Mesendoderm (in vitro differentiated cells): ENCODE results near the gene RASA1. TPM values are rescaled to one million over a fixed set of nuclear protein-coding genes. Genes with fewer than 3 reads are reported as not detected.

ENCODE experiments used
- DNase-seq: peaks from one replicate; pipeline ENCODE4 v3.0.0; 2013
- H2AK5ac ChIP-seq: 2 replicates; pipeline ENCODE4 v1.6.1; 2013; ENCODE audit warnings: low read length, inconsistent platforms
- H2BK120ac ChIP-seq: 2 replicates; pipeline ENCODE4 v1.6.1; 2013; ENCODE audit warnings: low read depth, mild to moderate bottlenecking, low read length, moderate library complexity, mixed read lengths
- H2BK15ac ChIP-seq: replicated peaks from 2 replicates; pipeline ENCODE4 v1.6.1; 2013; ENCODE audit warnings: low read depth, mild to moderate bottlenecking, moderate library complexity
- H2BK5ac ChIP-seq: 2 replicates; pipeline ENCODE4 v1.6.1; 2013; ENCODE audit warnings: low read length, inconsistent platforms
- H3K18ac ChIP-seq: 2 replicates; pipeline ENCODE4 v1.6.1; 2013; ENCODE audit warnings: mild to moderate bottlenecking, low read length, mixed read lengths
- H3K23ac ChIP-seq: one replicate; pipeline ENCODE4 v1.6.1; 2013; ENCODE audit warnings: low read length
- H3K27ac ChIP-seq: 2 replicates; pipeline ENCODE4 v1.5.1; 2013; ENCODE audit warnings: low read depth, mild to moderate bottlenecking, inconsistent platforms, low read length, moderate library complexity
- H3K27me3 ChIP-seq: 2 replicates; pipeline ENCODE4 v1.6.1; 2013; ENCODE audit warnings: low read length, control low read depth, mild to moderate bottlenecking, inconsistent platforms; ENCODE audit not compliant: insufficient read depth, poor library complexity
- H3K36me3 ChIP-seq: 2 replicates; pipeline ENCODE4 v1.6.1; 2013; ENCODE audit warnings: low read length, inconsistent platforms; ENCODE audit not compliant: control insufficient read depth, insufficient read depth
- H3K4ac ChIP-seq: one replicate; pipeline ENCODE4 v1.6.1; 2013; ENCODE audit warnings: low read depth, mild to moderate bottlenecking, low read length, moderate library complexity
- H3K4me1 ChIP-seq: 2 replicates; pipeline ENCODE4 v1.6.1; 2013; ENCODE audit warnings: low read depth, low read length, inconsistent platforms; ENCODE audit not compliant: control insufficient read depth
- H3K4me2 ChIP-seq: 2 replicates; pipeline ENCODE4 v1.6.1; 2013; ENCODE audit warnings: low read length
- H3K4me3 ChIP-seq: 2 replicates; pipeline ENCODE4 v1.5.1; 2013; ENCODE audit warnings: mild to moderate bottlenecking, low read length
- H3K56ac ChIP-seq: one replicate; pipeline ENCODE4 v1.6.1; 2013; ENCODE audit warnings: low read length
- H3K79me1 ChIP-seq: 2 replicates; pipeline ENCODE4 v1.6.1; 2013; ENCODE audit warnings: low read length, inconsistent platforms
- H3K79me2 ChIP-seq: 2 replicates; pipeline ENCODE4 v1.6.1; 2013; ENCODE audit warnings: mild to moderate bottlenecking, low read length; ENCODE audit not compliant: control insufficient read depth, insufficient read depth
- H3K9ac ChIP-seq: 2 replicates; pipeline ENCODE4 v1.6.1; 2013; ENCODE audit warnings: low read length, inconsistent platforms
- H4K5ac ChIP-seq: one replicate; pipeline ENCODE4 v1.6.1; 2013; ENCODE audit warnings: low read length
- H4K8ac ChIP-seq: one replicate; pipeline ENCODE4 v1.6.1; 2013; ENCODE audit warnings: low read depth, mild to moderate bottlenecking, control low read depth, low read length, moderate library complexity
- whole genome bisulfite sequencing: extraction: QIAGEN DNeasy Blood & Tissue Kit; methylation state at CpG from one replicate; pipeline ENCODE4 v1.1.7; 2013; ENCODE audit warnings: low lambda C conversion rate, missing lambda C conversion rate; ENCODE audit not compliant: insufficient coverage; ENCODE audit errors: extremely low coverage; 5-methylcytosine and 5-hydroxymethylcytosine counted together
- small RNA-seq: library from polyadenylated mRNA; stranded (forward); fragments of <200 nt; extraction: miRNeasy Mini kit (QIAGEN cat#:217004); gene quantifications from one replicate; pipeline ENCODE3, GENCODE V24; 2013; ENCODE audit not compliant: insufficient read depth

RASA1 gene

DNA sequence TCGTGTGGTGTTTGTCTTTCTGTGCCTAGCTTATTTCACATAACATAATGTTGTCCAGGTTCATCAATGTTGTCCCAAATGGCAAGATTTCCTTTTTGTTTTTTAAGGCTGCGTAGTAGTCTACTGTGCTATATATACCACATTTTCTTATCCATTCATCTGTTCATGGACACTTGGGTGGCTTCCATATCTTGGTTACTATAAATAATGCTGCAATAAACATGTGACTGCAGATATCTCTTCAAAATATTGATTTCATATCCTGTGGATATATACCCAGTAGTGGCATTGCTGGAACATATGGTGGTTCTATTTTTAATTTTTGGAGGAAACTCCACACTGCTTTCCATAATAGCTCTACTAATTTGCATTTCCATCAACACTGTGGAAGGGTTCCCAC lies 170.5 kb downstream of the RASA1 start:
- no peak overlapping the region for H3K23ac ChIP-seq
- H3K56ac ChIP-seq: no peak overlapping the region
- no peak overlapping the region for H3K9ac ChIP-seq
- H4K5ac ChIP-seq: no peak overlapping the region
- H2BK5ac ChIP-seq: no peak overlapping the region
- H2BK120ac ChIP-seq: no peak overlapping the region
- no peaks in the 10 kb centered on the region for H3K79me2 ChIP-seq
- H3K27ac ChIP-seq: no peak overlapping the region
- no peak overlapping the region for H2BK15ac ChIP-seq
- no peaks in the 10 kb centered on the region for H3K79me1 ChIP-seq
- no peak overlapping the region for H3K4me3 ChIP-seq
- H3K4me2 ChIP-seq: no peak overlapping the region
- H2AK5ac ChIP-seq: no peak overlapping the region
- no peak for DNase-seq
- no CpG with 5 or more reads among the region's 2 CpGs for WGBS
- H4K8ac ChIP-seq: no peak overlapping the region
- no peak overlapping the region for H3K4ac ChIP-seq
- no peak overlapping the region for H3K18ac ChIP-seq
- no peaks in the 10 kb centered on the region for H3K36me3 ChIP-seq
- H3K4me1 ChIP-seq: no peaks in the 10 kb centered on the region
- no peaks in the 10 kb centered on the region for H3K27me3 ChIP-seq

Small RNA genes lying within 50 kb of the gene (small RNA-seq; reads per million reads assigned to genes)
- gene RN7SL629P (not detected), gene RNU6-606P (not detected), gene RNU6-727P (not detected)
